Right cardiac atrium (tissue), 5 donors: ENCODE data around the gene SMIM13. TPM values are rescaled to one million over a fixed set of nuclear protein-coding genes. Genes with fewer than 3 reads are reported as not detected.

Source experiments
- ATAC-seq, 2 donors: fragments of 200-7000 bp; cut with Tn5 transposase; one replicate each; pipeline versions ENCODE4 v1.8.0 to v1.9.1; 2020; ENCODE audit warnings: moderate library complexity in 2 of 2, mild to moderate bottlenecking in 1 of 2
- DNase-seq, 3 donors: peaks; one replicate each; pipeline ENCODE4 v3.0.0-alpha.2; 2020
- H3K27ac ChIP-seq: one replicate; pipeline ENCODE4 v1.5.1; 2013; ENCODE audit warnings: mild to moderate bottlenecking, low read length, control low read depth, moderate library complexity
- H3K27me3 ChIP-seq: one replicate; pipeline ENCODE4 v1.6.1; 2013; ENCODE audit not compliant: control insufficient read depth, insufficient read depth
- H3K4me1 ChIP-seq: one replicate; pipeline ENCODE4 v1.6.1; 2013; ENCODE audit warnings: low read length; ENCODE audit not compliant: control insufficient read depth, insufficient read depth
- H3K4me3 ChIP-seq: one replicate; pipeline ENCODE4 v1.5.1; 2013; ENCODE audit warnings: low read length, control low read depth
- H3K9me3 ChIP-seq: one replicate; pipeline ENCODE4 v1.6.1; 2013; ENCODE audit warnings: low read length; ENCODE audit not compliant: control insufficient read depth
- WGBS: extraction: QIAGEN DNeasy Blood & Tissue Kit; methylation state at CpG from one replicate; pipeline ENCODE4 v1.1.7; 2013; 5-methylcytosine and 5-hydroxymethylcytosine counted together
- intact Hi-C, 4 donors: fragments of 100-400 bp; cut with DNase I; formaldehyde crosslinking; loops; one replicate each; pipeline versions ENCODE4 v1.11.0 to v1.14.0; 2022 to 2023
- polyA plus RNA-seq: library from polyadenylated mRNA; stranded (reverse); fragments of 200-250 nt; gene quantifications from one replicate; pipeline ENCODE4 v1.2.3, GENCODE V29; 2013
- total RNA-seq, 4 donors: library from RNA; stranded (reverse); fragmentation: NEBNext Ultra II Directional; extraction: Animal tissue kit (Norgen Biotek cat#: 25700); gene quantifications; one replicate each; pipeline ENCODE4 v1.2.1, GENCODE V29; 2021
- donor health status: healthy with polysubstance abuse.
- donor health status: DM: no; HTN: yes; CAD: no.
- donor health status: DM: no; HTN: no; CAD: no.
- donor health status: DM: no; HTN: yes; CAD: no; lungs with severe emphysema.
- donor health status: DM: yes; HTN: yes; CAD: no.

SMIM13 gene
- total and polyA plus RNA-seq, 5 donors: 8.1 to 14.5 (median 12.6) TPM

DNA sequence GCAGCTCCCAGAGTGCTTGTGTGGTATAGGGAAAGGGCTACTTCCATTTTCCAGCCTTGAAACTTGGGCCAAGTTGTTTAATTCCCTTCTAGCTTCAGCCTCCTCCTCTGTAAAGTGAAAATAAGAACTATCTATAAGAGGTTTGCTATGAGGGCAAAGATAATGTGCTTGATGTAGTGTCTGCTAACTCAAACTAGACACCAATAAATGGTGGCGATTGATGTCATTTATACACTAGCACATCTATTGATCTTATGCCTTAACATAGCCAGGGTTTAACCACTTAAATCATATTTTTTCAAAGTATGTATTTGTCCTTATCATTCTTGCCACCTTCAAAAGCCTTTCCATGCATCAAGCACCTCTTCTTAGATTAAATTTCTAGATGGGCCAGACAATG, 83.6 kb downstream of the SMIM13 start:
- H3K27me3 ChIP-seq: no peaks in the 10 kb centered on the region
- no peak overlapping the region for H3K4me3 ChIP-seq
- DNase-seq (no peak), ATAC-seq (no peak)
- no peaks in the 10 kb centered on the region for H3K4me1 ChIP-seq
- 97% methylated on average over 1 of the region's 1 CpG for WGBS
- H3K27ac ChIP-seq: no peak overlapping the region
- intact Hi-C loops: loop anchor here in 2 of 4 donors (10.0 kb wide), 2 partner anchors 48 to 318 kb away; no protein-coding TSS in a partner anchor
- no peaks in the 10 kb centered on the region for H3K9me3 ChIP-seq

DNA sequence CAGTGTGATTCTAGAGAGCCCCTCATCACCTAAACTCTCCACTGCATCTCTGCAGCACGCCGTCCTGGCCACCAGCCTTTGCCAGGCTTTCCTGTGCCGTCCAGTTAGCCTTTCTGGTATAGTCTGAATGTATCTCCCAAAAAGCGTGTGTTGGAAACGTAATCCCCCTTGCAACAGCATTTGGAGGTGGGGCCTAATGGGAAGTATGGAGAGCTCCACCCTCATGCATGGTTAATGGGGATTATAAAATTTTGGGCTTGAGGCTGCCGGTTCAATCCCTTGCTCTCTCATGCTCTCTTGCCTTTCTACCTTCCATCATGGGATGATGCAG, 85.4 kb downstream of the SMIM13 start:
- WGBS: 79% methylated on average over 6 of the region's 6 CpGs
- H3K4me3 ChIP-seq: no peak overlapping the region
- no peaks in the 10 kb centered on the region for H3K27me3 ChIP-seq
- intact Hi-C loops: loop anchor here in 2 of 4 donors (10.0 kb wide), 2 partner anchors 46 to 316 kb away; no protein-coding TSS in a partner anchor
- no peak overlapping the region for H3K27ac ChIP-seq
- ATAC-seq (no peak), DNase-seq (no peak)
- H3K9me3 ChIP-seq: no peaks in the 10 kb centered on the region
- H3K4me1 ChIP-seq: no peaks in the 10 kb centered on the region

DNA sequence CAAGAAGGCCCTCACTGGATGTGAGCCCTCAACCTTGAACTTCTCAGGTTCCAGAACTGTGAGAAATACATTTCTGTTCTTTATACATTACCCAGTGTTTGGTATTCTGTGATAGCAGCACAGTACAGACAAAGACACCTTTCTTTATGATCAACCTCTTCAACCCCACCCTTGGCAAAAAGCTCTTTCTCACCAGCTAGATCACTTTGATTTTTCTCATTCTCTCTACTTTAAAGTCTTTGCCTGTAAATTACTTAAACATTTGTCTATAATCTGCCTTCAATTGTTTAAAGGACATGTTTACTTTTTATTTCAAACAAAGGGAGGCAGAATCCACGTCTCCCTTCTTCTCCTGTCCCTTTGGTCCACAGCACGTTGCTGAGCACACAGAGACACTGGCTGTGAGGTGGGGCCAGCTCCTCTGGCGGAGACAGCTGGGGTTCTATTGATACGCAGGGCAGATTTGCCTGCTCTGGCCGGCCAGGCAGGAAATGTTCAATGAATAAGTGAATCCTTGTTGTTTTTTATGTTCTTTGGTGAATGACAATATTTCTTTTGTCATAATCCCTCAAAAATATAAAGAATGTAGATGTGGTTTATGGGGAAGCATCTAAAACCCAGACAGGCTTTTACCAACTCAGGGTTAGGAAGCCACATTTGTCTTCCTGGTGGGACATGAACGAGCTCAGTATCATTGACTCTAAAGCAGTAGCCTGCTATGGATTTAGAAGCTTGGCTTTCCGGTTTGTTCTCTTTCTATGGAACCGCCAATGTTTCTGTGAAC, 86.0 kb downstream of the SMIM13 start:
- Histone ChIP-seq H3K27me3 (no peaks in the 10 kb centered on the region), H3K27ac (no peak overlapping the region), H3K4me1 (no peaks in the 10 kb centered on the region), H3K4me3 (no peak overlapping the region), H3K9me3 (no peaks in the 10 kb centered on the region)
- DNase-seq: no peak
- intact Hi-C loops: loop anchor here in 2 of 4 donors (10.0 kb wide), 2 partner anchors 45 to 315 kb away; no protein-coding TSS in a partner anchor
- WGBS: 66% methylated on average over 8 of the region's 8 CpGs
- peak in 1 of 2 donors; percentile 55 for ATAC-seq

GRCh38 chr6:11181478-11182136, 88.0 kb downstream of the SMIM13 start:
- 99% methylated on average over 3 of the region's 3 CpGs for WGBS
- intact Hi-C loops: no loop called here
- Histone ChIP-seq H3K27me3 (no peaks in the 10 kb centered on the region), H3K27ac (no peak overlapping the region), H3K9me3 (no peaks in the 10 kb centered on the region), H3K4me1 (no peaks in the 10 kb centered on the region), H3K4me3 (no peak overlapping the region)
- no peak for ATAC-seq
- DNase-seq: no peak

GRCh38 chr6:11183761-11184362, 90.2 kb downstream of the SMIM13 start:
- no peak overlapping the region for H3K27ac ChIP-seq
- ATAC-seq (no peak), DNase-seq (no peak)
- H3K4me3 ChIP-seq: no peak overlapping the region
- H3K9me3 ChIP-seq: no peaks in the 10 kb centered on the region
- H3K27me3 ChIP-seq: no peaks in the 10 kb centered on the region
- WGBS: 83% methylated on average over 3 of the region's 3 CpGs
- intact Hi-C loops: no loop called here
- H3K4me1 ChIP-seq: no peaks in the 10 kb centered on the region

GRCh38 chr6:11185204-11185842, 91.7 kb downstream of the SMIM13 start:
- no peaks in the 10 kb centered on the region for H3K27me3 ChIP-seq
- 87% methylated on average over 17 of the region's 17 CpGs for WGBS
- H3K27ac ChIP-seq: no peak overlapping the region
- intact Hi-C loops: no loop called here
- no peak for DNase-seq
- H3K4me1 ChIP-seq: no peaks in the 10 kb centered on the region
- no peaks in the 10 kb centered on the region for H3K9me3 ChIP-seq
- ATAC-seq: peak; percentile 3 to 22
- no peak overlapping the region for H3K4me3 ChIP-seq

DNA sequence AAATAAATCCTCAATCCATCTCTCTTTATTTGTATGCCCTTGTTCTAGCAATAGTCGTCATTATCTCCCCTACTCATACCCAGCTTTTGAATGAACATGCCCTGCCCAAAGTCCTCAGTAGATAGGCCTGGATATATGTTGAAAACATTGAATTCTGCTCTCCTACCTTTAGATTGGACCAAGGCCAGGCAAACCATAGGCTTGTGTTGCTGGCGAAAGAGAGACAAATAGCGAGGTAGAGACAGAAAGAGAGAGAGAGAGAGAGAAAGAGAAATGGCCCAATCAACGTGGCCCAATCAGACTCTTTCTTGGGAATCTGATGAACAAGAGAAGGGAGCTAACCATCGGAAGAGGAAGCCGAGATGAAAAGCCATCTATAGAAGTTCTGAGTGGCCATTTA, 93.7 kb downstream of the SMIM13 start:
- no peaks in the 10 kb centered on the region for H3K27me3 ChIP-seq
- DNase-seq: no peak
- ATAC-seq: no peak
- WGBS: 95% methylated on average over 6 of the region's 6 CpGs
- no peaks in the 10 kb centered on the region for H3K4me1 ChIP-seq
- H3K9me3 ChIP-seq: no peaks in the 10 kb centered on the region
- no peak overlapping the region for H3K27ac ChIP-seq
- intact Hi-C loops: no loop called here
- no peak overlapping the region for H3K4me3 ChIP-seq

Other genes with a start within 250 kb of the SMIM13 start
- not detected for gene GCM2, start 211.8 kb upstream of the SMIM13 start, total RNA-seq
- gene GCM2, start 211.8 kb upstream of the SMIM13 start, polyA plus RNA-seq: not detected
- gene SYCP2L, start 206.8 kb upstream of the SMIM13 start, total RNA-seq: under 1 TPM; 0.38 to 0.72 (median 0.48) TPM
- gene SYCP2L, start 206.8 kb upstream of the SMIM13 start, polyA plus RNA-seq: 0.48 TPM
- gene ELOVL2, start 49.5 kb upstream of the SMIM13 start, total RNA-seq: 1 to 10 TPM in 2 of 4 donors, under 1 TPM in 2; 0.61 to 1.3 (median 0.97) TPM
- gene ELOVL2, start 49.5 kb upstream of the SMIM13 start, polyA plus RNA-seq: 1.4 TPM
- gene ERVFRD-1, start 17.9 kb downstream of the SMIM13 start, total RNA-seq: under 1 TPM in 2 of 4 donors, not detected in 2; 0.09 TPM
- gene ERVFRD-1, start 17.9 kb downstream of the SMIM13 start, polyA plus RNA-seq: 0.05 TPM
- 10 to 100 TPM; 21.8 to 38.0 (median 29.1) TPM for gene NEDD9, start 138.8 kb downstream of the SMIM13 start, total RNA-seq
- 20.9 TPM for gene NEDD9, start 138.8 kb downstream of the SMIM13 start, polyA plus RNA-seq